HAP-1 (cell line): ENCODE results near the gene ALOX5AP.

ENCODE experiments used
- DNase-seq, 2 experiments: peaks; one replicate each; pipeline ENCODE4 v3.0.0-alpha.2; 2016 to 2020; ENCODE audit warnings: low spot score in 2 of 2
- H3K27me3 ChIP-seq: fragments of 250-450 bp; sonication (Bioruptor Pico); 2 replicates; pipeline ENCODE4 v1.5.1; 2020; ENCODE audit warnings: low read depth, mild to moderate bottlenecking, moderate library complexity
- H3K36me3 ChIP-seq: fragments of 250-450 bp; sonication (Bioruptor Pico); replicated peaks from 2 replicates; pipeline ENCODE4 v1.5.1; 2020; ENCODE audit warnings: mild to moderate bottlenecking
- H3K4me1 ChIP-seq: fragments of 250-450 bp; sonication (Bioruptor Pico); 2 replicates; pipeline ENCODE4 v1.5.1; 2020; ENCODE audit warnings: mild to moderate bottlenecking
- H3K4me3 ChIP-seq: fragments of 250-450 bp; sonication (Bioruptor Pico); 2 replicates; pipeline ENCODE4 v1.5.1; 2020; ENCODE audit warnings: mild to moderate bottlenecking, moderate library complexity
- H3K9me3 ChIP-seq: fragments of 250-450 bp; sonication (Bioruptor Pico); 2 replicates; pipeline ENCODE4 v1.5.1; 2020; ENCODE audit warnings: mild to moderate bottlenecking, moderate library complexity
- in situ Hi-C: fragments of 300-500 bp; cut with MboI; formaldehyde crosslinking; loops from 3 replicates; pipeline ENCODE4 v1.14.3; 2020; ENCODE audit warnings: low sequenced_read_pairs, inconsistent platforms, mixed read lengths

The ALOX5AP gene

GRCh38 chr13:30776661-30777060 lies 41.3 kb downstream of the ALOX5AP start:
- Histone ChIP-seq H3K4me3 (no peak overlapping the region), H3K36me3 (no peaks in the 10 kb centered on the region), H3K4me1 (peaks cover 12% of the 10 kb centered on the region), H3K9me3 (no peaks in the 10 kb centered on the region), H3K27me3 (no peaks in the 10 kb centered on the region)
- DNase-seq, result no peak
- in situ Hi-C loops, result no loop called here

GRCh38 chr13:30779016-30779415 lies 43.7 kb downstream of the ALOX5AP start:
- Histone ChIP-seq H3K4me3 (no peak overlapping the region), H3K4me1 (peaks cover 12% of the 10 kb centered on the region), H3K9me3 (no peaks in the 10 kb centered on the region), H3K27me3 (no peaks in the 10 kb centered on the region), H3K36me3 (no peaks in the 10 kb centered on the region)
- in situ Hi-C loops, result no loop called here
- DNase-seq, result no peak

- DNase-seq, result no peak
- Histone ChIP-seq H3K9me3 (no peaks in the 10 kb centered on the region), H3K27me3 (no peaks in the 10 kb centered on the region), H3K36me3 (no peaks in the 10 kb centered on the region), H3K4me3 (no peak overlapping the region), H3K4me1 (peaks cover 12% of the 10 kb centered on the region)
- in situ Hi-C loops, result no loop called here
Measured at GRCh38 chr13:30779608-30780007, 44.3 kb downstream of the ALOX5AP start.

GRCh38 chr13:30780338-30780981 lies 45.1 kb downstream of the ALOX5AP start:
- in situ Hi-C loops, result no loop called here
- DNase-seq, result no peak
- Histone ChIP-seq H3K36me3 (no peaks in the 10 kb centered on the region), H3K4me1 (peaks cover 12% of the 10 kb centered on the region), H3K9me3 (no peaks in the 10 kb centered on the region), H3K27me3 (no peaks in the 10 kb centered on the region), H3K4me3 (no peak overlapping the region)

GRCh38 chr13:30785191-30785850 lies 50.0 kb downstream of the ALOX5AP start:
- Histone ChIP-seq H3K27me3 (no peaks in the 10 kb centered on the region), H3K36me3 (no peaks in the 10 kb centered on the region), H3K4me3 (no peak overlapping the region), H3K9me3 (no peaks in the 10 kb centered on the region), H3K4me1 (no peaks in the 10 kb centered on the region)
- no peak for DNase-seq
- in situ Hi-C loops, result no loop called here

- in situ Hi-C loops, result no loop called here
- H3K36me3 ChIP-seq, result no peaks in the 10 kb centered on the region
- no peaks in the 10 kb centered on the region for H3K27me3 ChIP-seq
- DNase-seq, result no peak
- no peaks in the 10 kb centered on the region for H3K4me1 ChIP-seq
- H3K4me3 ChIP-seq, result no peak overlapping the region
- H3K9me3 ChIP-seq, result no peaks in the 10 kb centered on the region
Measured at GRCh38 chr13:30786648-30787047, 51.3 kb downstream of the ALOX5AP start.

- in situ Hi-C loops, result no loop called here
- no peaks in the 10 kb centered on the region for H3K27me3 ChIP-seq
- no peak overlapping the region for H3K4me3 ChIP-seq
- DNase-seq, result no peak
- H3K9me3 ChIP-seq, result no peaks in the 10 kb centered on the region
- H3K36me3 ChIP-seq, result no peaks in the 10 kb centered on the region
- 0 out of 2 replicates have a peak, but pooled peaks cover 3% of the 10 kb centered on the region for H3K4me1 ChIP-seq
Measured at GRCh38 chr13:30787738-30788525, 52.6 kb downstream of the ALOX5AP start.

GRCh38 chr13:30789166-30789862 lies 54.0 kb downstream of the ALOX5AP start:
- in situ Hi-C loops, result no loop called here
- no peaks in the 10 kb centered on the region for H3K27me3 ChIP-seq
- no peaks in the 10 kb centered on the region for H3K9me3 ChIP-seq
- H3K36me3 ChIP-seq, result no peaks in the 10 kb centered on the region
- no peak for DNase-seq
- no peak overlapping the region for H3K4me3 ChIP-seq
- 0 out of 2 replicates have a peak, but pooled peaks cover 3% of the 10 kb centered on the region for H3K4me1 ChIP-seq

- no peak for DNase-seq
- in situ Hi-C loops, result no loop called here
- Histone ChIP-seq H3K36me3 (no peaks in the 10 kb centered on the region), H3K9me3 (no peaks in the 10 kb centered on the region), H3K27me3 (no peaks in the 10 kb centered on the region), H3K4me1 (0 out of 2 replicates have a peak, but pooled peaks cover 3% of the 10 kb centered on the region), H3K4me3 (no peak overlapping the region)
Measured at GRCh38 chr13:30790592-30790991, 55.2 kb downstream of the ALOX5AP start.

GRCh38 chr13:30791354-30792001 lies 56.1 kb downstream of the ALOX5AP start:
- DNase-seq, result no peak
- in situ Hi-C loops, result no loop called here
- Histone ChIP-seq H3K27me3 (no peaks in the 10 kb centered on the region), H3K4me1 (0 out of 2 replicates have a peak, but pooled peaks cover 3% of the 10 kb centered on the region), H3K36me3 (no peaks in the 10 kb centered on the region), H3K4me3 (no peak overlapping the region), H3K9me3 (no peaks in the 10 kb centered on the region)

GRCh38 chr13:30792285-30793000 lies 57.1 kb downstream of the ALOX5AP start:
- peak in 1 of 2 experiments; percentile 56 for DNase-seq
- Histone ChIP-seq H3K36me3 (no peaks in the 10 kb centered on the region), H3K4me1 (0 out of 2 replicates have a peak, but pooled peaks cover 3% of the 10 kb centered on the region), H3K9me3 (no peaks in the 10 kb centered on the region), H3K27me3 (no peaks in the 10 kb centered on the region), H3K4me3 (no peak overlapping the region)
- in situ Hi-C loops, result no loop called here

- Histone ChIP-seq H3K9me3 (no peaks in the 10 kb centered on the region), H3K4me3 (no peak overlapping the region), H3K36me3 (no peaks in the 10 kb centered on the region), H3K4me1 (peaks cover 3% of the 10 kb centered on the region; the same call in 1 of the 2 replicates), H3K27me3 (no peaks in the 10 kb centered on the region)
- DNase-seq, result no peak
- in situ Hi-C loops, result no loop called here
Measured at GRCh38 chr13:30796132-30796572, 60.8 kb downstream of the ALOX5AP start.
